ENCODE results near the gene HIVEP3. TPM values are rescaled to one million over a fixed set of nuclear protein-coding genes. Genes with fewer than 3 reads are reported as not detected.
A peak's percentile ranks its signal among the peaks of the same experiment; 100 is the strongest.

HIVEP3 gene
- total RNA-seq, 1 experiment from 2014 or later, result 6.0 TPM

GRCh38 chr1:41580021-41580420 lies 338.7 kb downstream of the HIVEP3 start:
- Histone ChIP-seq H3K36me3 (ENCODE audit: control insufficient read depth, insufficient read depth, low read length) (no peaks in the 10 kb centered on the region), H3K27me3 (ENCODE audit: control insufficient read depth, insufficient read depth, low read length) (no peaks in the 10 kb centered on the region), H3K4me3 (ENCODE audit: low read depth in 2 of 2, low read length in 2 of 2) (no peak overlapping the region), H3K9me3 (ENCODE audit: control insufficient read depth, insufficient read depth, low read depth, low read length) (no peaks in the 10 kb centered on the region), H3K4me1 (ENCODE audit: control insufficient read depth, insufficient read depth, low read length) (no peaks in the 10 kb centered on the region), H3K27ac (ENCODE audit: low read length) (no peak overlapping the region)
- TF ChIP-seq POLR2AphosphoS5 (IDR thresholded peaks at IDR 0.05; ENCODE audit: low read depth, low read length), result no peak
- TF ChIP-seq CTCF (IDR thresholded peaks at IDR 0.05), result no peak
- no peak for TF ChIP-seq SIN3A (IDR thresholded peaks at IDR 0.05; ENCODE audit: borderline replicate concordance, insufficient read depth, low read depth, low read length)
- no peak for TF ChIP-seq REST (IDR thresholded peaks at IDR 0.05; ENCODE audit: insufficient read depth in 1 of 2, low read depth in 2 of 2, low read length in 1 of 2)
- no peak for TF ChIP-seq TCF7L2 (IDR thresholded peaks at IDR 0.05; ENCODE audit: low read depth, low read length)
- CTCF ChIA-PET, result no interaction called here
- no peak for DNase-seq (ENCODE audit: low read depth, low spot score)
- no peak for ATAC-seq
- in situ Hi-C loops (cut with HindIII; ENCODE audit: low pct_unique_long_range_greater_than_20kb, low sequenced_read_pairs) (no loop called here), intact Hi-C loops (cut with micrococcal nuclease; ENCODE audit: unreplicated experiment) (no loop called here)
- POLR2A ChIA-PET, result interaction anchor here (0.6 kb wide), 1 partner anchor 42 kb away, joined by 3 read pairs; no protein-coding TSS in a partner anchor
- BruUV-seq (replicated peaks), result no TSS peak

GRCh38 chr1:41578712-41579335 lies 339.9 kb downstream of the HIVEP3 start:
- Histone ChIP-seq H3K27me3 (ENCODE audit: control insufficient read depth, insufficient read depth, low read length) (no peaks in the 10 kb centered on the region), H3K27ac (ENCODE audit: low read length) (no peak overlapping the region), H3K36me3 (ENCODE audit: control insufficient read depth, insufficient read depth, low read length) (no peaks in the 10 kb centered on the region), H3K4me3 (ENCODE audit: low read depth in 2 of 2, low read length in 2 of 2) (no peak overlapping the region), H3K4me1 (ENCODE audit: control insufficient read depth, insufficient read depth, low read length) (no peaks in the 10 kb centered on the region), H3K9me3 (ENCODE audit: control insufficient read depth, insufficient read depth, low read depth, low read length) (no peaks in the 10 kb centered on the region)
- DNase-seq (ENCODE audit: low read depth, low spot score) (no peak), ATAC-seq (no peak)
- ChIA-PET CTCF (interaction anchor here (0.5 kb wide), 1 partner anchor 63 kb away, joined by 3 read pairs; no protein-coding TSS in a partner anchor), POLR2A (interaction anchor here (0.7 kb wide), 1 partner anchor 202 kb away, joined by 5 read pairs; no protein-coding TSS in a partner anchor)
- no TSS peak for BruUV-seq (replicated peaks)
- intact Hi-C loops (cut with micrococcal nuclease; ENCODE audit: unreplicated experiment) (no loop called here), in situ Hi-C loops (cut with HindIII; ENCODE audit: low pct_unique_long_range_greater_than_20kb, low sequenced_read_pairs) (no loop called here)
- TF ChIP-seq REST (IDR thresholded peaks at IDR 0.05; ENCODE audit: insufficient read depth in 1 of 2, low read depth in 2 of 2, low read length in 1 of 2), result no peak
- no peak for TF ChIP-seq SIN3A (IDR thresholded peaks at IDR 0.05; ENCODE audit: borderline replicate concordance, insufficient read depth, low read depth, low read length)
- TF ChIP-seq TCF7L2 (IDR thresholded peaks at IDR 0.05; ENCODE audit: low read depth, low read length), result peak; percentile 73
- peak; percentile 73 for TF ChIP-seq CTCF (IDR thresholded peaks at IDR 0.05)
- TF ChIP-seq POLR2AphosphoS5 (IDR thresholded peaks at IDR 0.05; ENCODE audit: low read depth, low read length), result no peak

All from Panc1 (cell line).